K562 (cell line): ENCODE measurements around the gene JAG2. TPM values are rescaled to one million over a fixed set of nuclear protein-coding genes. Genes with fewer than 3 reads are reported as not detected.

Experiments
- ATAC-seq: fragments of 200-7000 bp; cut with Tn5 transposase; 3 replicates; pipeline ENCODE4 v1.9.1; 2020; ENCODE audit warnings: moderate library complexity
- BruUV-seq: library from RNA; stranded (reverse); fragments of 400-500 nt; replicated peaks from 2 replicates; lab custom pipeline; 2021; lab: Mats Ljungman, UMichigan
- CTCF ChIA-PET: fragments of 300-600 bp; formaldehyde crosslinking; extraction: SDS; loops from one replicate; lab custom pipeline; 2021; ENCODE audit warnings: low intra/inter-chr PET ratio; lab: Yijun Ruan, JAX
- POLR2A ChIA-PET: fragments of 300-600, 350-650 bp; sonication (Branson Sonifier 250); formaldehyde crosslinking; extraction: SDS; loops from one replicate; lab custom pipeline; 2021; ENCODE audit warnings: antibody characterized with exemption, inconsistent platforms; lab: Yijun Ruan, JAX
- DNase-seq, 4 experiments: peaks; one replicate each; pipeline versions ENCODE4 v3.0.0 to v3.0.0-alpha.2; 2011 to 2018; ENCODE audit warnings: low spot score in 3 of 4, mixed read lengths in 3 of 4; ENCODE audit errors: extremely low read depth in 1 of 4
- FAIRE-seq: peaks from 2 replicates; lab custom pipeline; 2011; peaks lifted over from hg19 to GRCh38; lab: Jason Lieb, UNC
- H2AFZ ChIP-seq: 2 replicates; pipeline ENCODE4 v1.6.0; 2011; ENCODE audit warnings: low read depth, low read length, control low read depth, inconsistent platforms
- H3K27ac ChIP-seq: fragments of 200-600 bp; 3 replicates; pipeline ENCODE4 v1.8.0; 2011; ENCODE audit warnings: low read depth, mild to moderate bottlenecking, control low read depth, inconsistent platforms, low read length, moderate library complexity, mixed read lengths; ENCODE audit errors: extremely low read depth
- H3K27me3 ChIP-seq, 2 experiments: fragments of 300-600 bp in 1 of 2; 2 replicates in 1 of 2; 3 replicates in 1 of 2; pipeline versions ENCODE4 v1.6.0 to v1.8.0; 2011; ENCODE audit warnings: inconsistent platforms in 2 of 2, low read length in 2 of 2, mild to moderate bottlenecking in 1 of 2, mixed read lengths in 1 of 2, moderate library complexity in 1 of 2; ENCODE audit not compliant: control insufficient read depth in 2 of 2, insufficient read depth in 2 of 2
- H3K36me3 ChIP-seq: fragments of 300-600 bp; 3 replicates; pipeline ENCODE4 v1.8.0; 2011; ENCODE audit warnings: mild to moderate bottlenecking, low read length, inconsistent platforms; ENCODE audit not compliant: control insufficient read depth, insufficient read depth
- H3K4me1 ChIP-seq, 2 experiments: fragments of 200-600 bp in 1 of 2; replicated peaks in 1 of 2; 2 replicates in 1 of 2; 3 replicates in 1 of 2; pipeline versions ENCODE4 v1.5.1 to v1.8.0; 2011; ENCODE audit warnings: inconsistent platforms in 2 of 2, low read length in 2 of 2, mild to moderate bottlenecking in 1 of 2, mixed read lengths in 1 of 2, moderate library complexity in 1 of 2; ENCODE audit not compliant: control insufficient read depth in 2 of 2, insufficient read depth in 2 of 2
- H3K4me2 ChIP-seq: 2 replicates; pipeline ENCODE4 v1.6.1; 2011; ENCODE audit warnings: low read length, control low read depth, inconsistent platforms, mixed read lengths; ENCODE audit not compliant: insufficient read depth
- H3K4me3 ChIP-seq: fragments of 200-600 bp; sonication (generic), shearing (Covaris generic); 2 replicates; pipeline ENCODE4 v1.5.1; 2016; ENCODE audit warnings: control low read depth, inconsistent platforms
- H3K79me2 ChIP-seq: fragments of 200-600 bp; 3 replicates; pipeline ENCODE4 v1.8.0; 2011; ENCODE audit warnings: low read length, inconsistent platforms; ENCODE audit not compliant: control insufficient read depth, insufficient read depth
- H3K9ac ChIP-seq, 2 experiments: 2 replicates each; pipeline versions ENCODE4 v1.6.0 to v1.6.1; 2011; ENCODE audit warnings: low read depth in 2 of 2, low read length in 2 of 2, control low read depth in 1 of 2, inconsistent platforms in 1 of 2, mild to moderate bottlenecking in 1 of 2, mixed read lengths in 1 of 2; ENCODE audit not compliant: insufficient read depth in 1 of 2
- H3K9me1 ChIP-seq: one replicate; pipeline ENCODE4 v1.6.0; 2011; ENCODE audit warnings: inconsistent platforms, mild to moderate bottlenecking, low read length, moderate library complexity; ENCODE audit not compliant: control insufficient read depth, insufficient read depth
- H3K9me3 ChIP-seq: replicated peaks from 2 replicates; pipeline ENCODE4 v1.5.1; 2011; ENCODE audit warnings: low read depth, low read length, inconsistent platforms; ENCODE audit not compliant: control insufficient read depth, insufficient read depth
- H4K20me1 ChIP-seq: replicated peaks from 2 replicates; pipeline ENCODE4 v1.6.1; 2011; ENCODE audit warnings: low read length, inconsistent platforms, mixed read lengths; ENCODE audit not compliant: control insufficient read depth, insufficient read depth
- BCL6 ChIP-seq: fragments of 250-450 bp; sonication (Bioruptor Pico); IDR thresholded peaks from 2 replicates; pipeline ENCODE4 v1.4.0; 2020
- E2F6 ChIP-seq, 2 experiments: IDR thresholded peaks; 2 replicates each; pipeline ENCODE4 v1.6.1; 2011; ENCODE audit warnings: borderline replicate concordance in 1 of 2, control low read depth in 1 of 2, low read depth in 1 of 2, low read length in 1 of 2, mild to moderate bottlenecking in 1 of 2, mixed read lengths in 1 of 2, moderate library complexity in 1 of 2; ENCODE audit not compliant: insufficient read depth in 1 of 2, insufficient read length in 1 of 2, poor library complexity in 1 of 2, severe bottlenecking in 1 of 2; ENCODE audit errors: extremely low read depth in 1 of 2
- FOXM1 ChIP-seq, 2 experiments: fragments of 450-650 bp in 1 of 2; sonication (generic) in 1 of 2; formaldehyde crosslinking in 1 of 2; IDR thresholded peaks; 2 replicates each; pipeline versions ENCODE4 v1.6.1 to v1.9.0; 2017 to 2022; ENCODE audit warnings: low read depth in 2 of 2, mild to moderate bottlenecking in 2 of 2, missing genetic modification reagents in 1 of 2, moderate library complexity in 1 of 2
- HCFC1 ChIP-seq: IDR thresholded peaks from 2 replicates; pipeline ENCODE4 v1.6.1; 2012; ENCODE audit warnings: low read depth, low read length, improper control_type of control experiment
- HMBOX1 ChIP-seq: sonication (generic); IDR thresholded peaks from 2 replicates; pipeline ENCODE4 v1.6.1; 2016
- POLR2A ChIP-seq: fragments of 450-650 bp; conservative IDR thresholded peaks from 2 replicates; pipeline ENCODE4 v1.6.1; 2016
- TCF15 ChIP-seq: fragments of 250-450 bp; sonication (Bioruptor Pico); IDR thresholded peaks from 2 replicates; pipeline ENCODE4 v1.8.0; 2022; ENCODE audit warnings: moderate library complexity, mild to moderate bottlenecking, inconsistent platforms
- ZNF165 ChIP-seq: fragments of 250-450 bp; sonication (Bioruptor Pico); IDR thresholded peaks from 2 replicates; pipeline ENCODE4 v1.4.0; 2020; ENCODE audit warnings: borderline replicate concordance
- ZNF830 ChIP-seq: fragments of 250-450 bp; sonication (Bioruptor Pico); IDR thresholded peaks from 2 replicates; pipeline ENCODE4 v1.5.0; 2021; ENCODE audit warnings: mild to moderate bottlenecking
- WGBS: fragments of 100-300 bp; shearing (Covaris generic); methylation state at CpG from one replicate; pipeline ENCODE4 v1.1.6; 2016; ENCODE audit warnings: low coverage, mixed read lengths; ENCODE audit not compliant: insufficient coverage; ENCODE audit errors: missing lambda C conversion rate; 5-methylcytosine and 5-hydroxymethylcytosine counted together
- in situ Hi-C: fragments of 300-500 bp; cut with MboI; formaldehyde crosslinking; loops from 4 replicates; pipeline ENCODE4 v1.15.0; 2018; ENCODE audit warnings: inconsistent platforms, mixed read lengths
- intact Hi-C: fragments of 100-400 bp; cut with micrococcal nuclease; formaldehyde crosslinking; loops from 2 replicates; pipeline ENCODE4 v1.14.2; 2022
- polyA plus RNA-seq, 8 experiments: library from polyadenylated mRNA; depleted of rRNA in 4 of 8; stranded (reverse) in 5 of 8; unstranded in 3 of 8; fragments of >200 nt; fragmentation: Nextera tagmentation in 2 of 8; fragmentation: Illumina TruSeq in 1 of 8; extraction: Ambion mirVana in 2 of 8; extraction: Trizol in 1 of 8; gene quantifications; 2 replicates each; pipeline versions ENCODE4 v1.2.1 to v1.2.3, GENCODE V29; 2011 to 2014; ENCODE audit warnings: inconsistent platforms in 1 of 8, missing spikeins in 1 of 8
- total RNA-seq, 7 experiments: library from RNA; depleted of rRNA in 6 of 7; stranded (reverse); fragments of >200 nt in 6 of 7; fragmentation: Illumina TruSeq in 2 of 7; extraction: Trizol in 2 of 7; gene quantifications; 2 replicates each; pipeline versions ENCODE4 v1.2.1 to v1.2.3, GENCODE V29; 2011 to 2021; ENCODE audit warnings: low replicate concordance in 1 of 7

Gene JAG2
- total and polyA plus RNA-seq, 9 of the 15 experiments (the other 6 are each of a cell fraction or from before 2014, with no cell fraction given) = 0.25 to 48.4 (median 8.6) TPM

- Histone ChIP-seq H3K9me1 (no peaks in the 10 kb centered on the region), H3K27me3 (peaks cover 11 to 59% of the 10 kb centered on the region in 2 experiments; a peak in 4 of 5 replicates), H3K4me1 (no peaks in the 10 kb centered on the region), H3K4me2 (no peak overlapping the region), H2AFZ (no peak overlapping the region), H3K4me3 (no peak overlapping the region), H3K9me3 (no peaks in the 10 kb centered on the region), H3K79me2 (no peaks in the 10 kb centered on the region), H4K20me1 (no peaks in the 10 kb centered on the region), H3K36me3 (no peaks in the 10 kb centered on the region), H3K9ac (no peak overlapping the region), H3K27ac (no peak overlapping the region)
- ChIA-PET CTCF (no interaction called here), POLR2A (no interaction called here)
- FAIRE-seq (no peak), ATAC-seq (no peak), DNase-seq (peak in 1 of 4 experiments; percentile 2)
- in situ Hi-C loops = no loop called here
- 3% methylated on average over 13 of the region's 17 CpGs for WGBS
- BruUV-seq = no TSS peak
- intact Hi-C loops = no loop called here
- TF ChIP-seq E2F6 (IDR thresholded peaks at IDR 0.05; ENCODE audit: borderline replicate concordance in 1 of 2, extremely low read depth in 1 of 2, insufficient read depth in 1 of 2, insufficient read length in 1 of 2, low read depth in 1 of 2, low read length in 1 of 2, poor library complexity in 1 of 2, severe bottlenecking in 1 of 2) (no peak), BCL6 (no peak), HCFC1 (no peak), FOXM1 (IDR thresholded peaks at IDR 0.05; ENCODE audit: low read depth) (no peak), FOXM1 (CRISPR knock-in tag; IDR thresholded peaks at IDR 0.05; ENCODE audit: low read depth) (no peak), TCF15 (CRISPR knock-in tag) (no peak), POLR2A (no peak), ZNF165 (CRISPR knock-in tag) (no peak), HMBOX1 (no peak), ZNF830 (CRISPR knock-in tag) (no peak)
These were observed 44.4 kb downstream of the JAG2 start for GRCh38 chr14:105123981-105124765.
